ENCODE data around the gene UGGT2.

Gene UGGT2

GRCh38 chr13:95834134-95834765 lies 219.0 kb downstream of the UGGT2 start:
- peak; percentile 92 for TF ChIP-seq CTCF (conservative IDR thresholded peaks at IDR 0.05; ENCODE audit: low read depth, low read length)
- DNase-seq (ENCODE audit: low read depth): no peak
- no peak overlapping the region for H3K4me3 ChIP-seq (ENCODE audit: low read length)

- DNase-seq (ENCODE audit: low read depth): no peak
- no peak for TF ChIP-seq CTCF (conservative IDR thresholded peaks at IDR 0.05; ENCODE audit: low read depth, low read length)
Measured at GRCh38 chr13:95833719-95834118, 219.5 kb downstream of the UGGT2 start.

DNA sequence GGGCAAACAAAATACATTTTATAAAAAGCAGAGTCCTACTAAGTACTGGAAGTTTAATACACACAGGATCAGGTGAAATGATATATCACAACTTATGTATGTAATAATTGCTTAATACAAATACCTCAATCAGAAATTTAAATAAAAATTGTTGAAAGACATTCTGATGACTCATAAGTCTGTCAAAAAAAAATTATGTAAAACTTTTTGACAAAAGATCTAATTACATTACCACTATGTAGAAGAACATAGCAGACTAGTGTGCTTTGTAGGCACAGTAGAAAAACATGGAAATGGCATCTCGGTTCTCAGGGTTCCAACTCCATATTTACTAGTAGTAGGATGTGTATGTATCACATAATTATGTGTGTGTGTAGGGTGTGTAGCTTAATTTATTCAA lies 220.1 kb downstream of the UGGT2 start:
- H3K4me3 ChIP-seq (ENCODE audit: low read length): no peak overlapping the region
- DNase-seq (ENCODE audit: low read depth): no peak
- TF ChIP-seq CTCF (conservative IDR thresholded peaks at IDR 0.05; ENCODE audit: low read depth, low read length): no peak

More at GRCh38 chr13:95833719-95834118, 219.5 kb downstream of the UGGT2 start:
- no peak overlapping the region for H3K4me3 ChIP-seq (ENCODE audit: low read length)

- no peak for TF ChIP-seq CTCF (conservative IDR thresholded peaks at IDR 0.05; ENCODE audit: low read depth, low read length)
- no peak overlapping the region for H3K4me3 ChIP-seq (ENCODE audit: low read length)
- DNase-seq (ENCODE audit: low read depth): no peak
Measured at GRCh38 chr13:95822303-95822702, 230.9 kb downstream of the UGGT2 start.

GRCh38 chr13:95814495-95814894 lies 238.7 kb downstream of the UGGT2 start:
- DNase-seq (ENCODE audit: low read depth): no peak
- no peak for TF ChIP-seq CTCF (conservative IDR thresholded peaks at IDR 0.05; ENCODE audit: low read depth, low read length)
- no peak overlapping the region for H3K4me3 ChIP-seq (ENCODE audit: low read length)

GRCh38 chr13:95813139-95813538 lies 240.1 kb downstream of the UGGT2 start:
- no peak for DNase-seq (ENCODE audit: low read depth)
- H3K4me3 ChIP-seq (ENCODE audit: low read length): no peak overlapping the region
- no peak for TF ChIP-seq CTCF (conservative IDR thresholded peaks at IDR 0.05; ENCODE audit: low read depth, low read length)

DNA sequence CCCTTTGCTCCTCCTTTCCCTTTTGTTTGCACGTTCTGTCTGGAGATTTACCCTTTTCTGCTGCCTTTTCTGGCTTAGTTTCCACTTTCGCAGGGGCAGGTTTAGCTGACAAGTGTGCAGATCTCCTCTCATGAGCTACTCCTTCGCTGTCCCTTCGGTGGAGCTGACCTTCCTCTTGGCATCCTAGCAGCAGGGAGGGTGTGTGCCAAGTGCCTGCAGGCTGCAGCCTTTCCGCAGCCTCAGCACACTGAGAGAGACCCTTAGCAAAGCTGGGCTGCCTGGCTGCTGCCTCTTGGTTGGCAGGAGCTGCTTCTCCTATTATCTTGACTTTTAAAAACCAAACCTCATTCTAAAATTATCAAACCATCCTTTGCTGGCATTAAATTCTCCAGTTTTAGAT lies 243.8 kb downstream of the UGGT2 start:
- H3K4me3 ChIP-seq (ENCODE audit: low read length): no peak overlapping the region
- TF ChIP-seq CTCF (conservative IDR thresholded peaks at IDR 0.05; ENCODE audit: low read depth, low read length): no peak
- DNase-seq (ENCODE audit: low read depth): no peak
